GM08714 (cell line): Measurements from ENCODE around the gene FMNL2.

Source experiments
- H3K4me3 ChIP-seq: fragments of 200-500 bp; sonication (Bioruptor generic); 2 replicates; pipeline ENCODE4 v1.5.1; 2014; ENCODE audit warnings: mild to moderate bottlenecking, low read length, inconsistent platforms
- ZNF274 ChIP-seq: IDR thresholded peaks from 2 replicates; pipeline ENCODE4 v1.6.1; 2012; ENCODE audit warnings: mild to moderate bottlenecking, low read depth, low read length

The FMNL2 gene

DNA sequence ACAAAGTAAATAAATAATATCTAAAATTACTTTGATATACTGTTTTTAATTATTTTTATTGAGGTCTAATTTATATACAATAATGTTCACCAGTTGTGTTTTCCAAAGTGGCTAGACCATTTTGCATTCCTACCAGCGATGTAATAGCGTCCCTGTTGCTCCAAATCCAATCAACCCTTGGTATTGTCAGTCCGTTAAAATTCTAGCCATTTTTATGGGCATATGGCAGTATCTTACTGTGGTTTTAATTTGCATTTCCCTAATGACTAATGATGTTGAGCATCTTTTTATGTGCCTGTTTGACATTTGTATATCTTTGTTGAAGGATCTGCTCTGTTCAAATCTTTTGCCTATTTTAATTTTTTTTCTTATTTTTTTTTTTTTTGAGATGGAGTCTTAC is 197.3 kb downstream of the FMNL2 start:
- no peak overlapping the region for H3K4me3 ChIP-seq
- TF ChIP-seq ZNF274, result no peak

DNA sequence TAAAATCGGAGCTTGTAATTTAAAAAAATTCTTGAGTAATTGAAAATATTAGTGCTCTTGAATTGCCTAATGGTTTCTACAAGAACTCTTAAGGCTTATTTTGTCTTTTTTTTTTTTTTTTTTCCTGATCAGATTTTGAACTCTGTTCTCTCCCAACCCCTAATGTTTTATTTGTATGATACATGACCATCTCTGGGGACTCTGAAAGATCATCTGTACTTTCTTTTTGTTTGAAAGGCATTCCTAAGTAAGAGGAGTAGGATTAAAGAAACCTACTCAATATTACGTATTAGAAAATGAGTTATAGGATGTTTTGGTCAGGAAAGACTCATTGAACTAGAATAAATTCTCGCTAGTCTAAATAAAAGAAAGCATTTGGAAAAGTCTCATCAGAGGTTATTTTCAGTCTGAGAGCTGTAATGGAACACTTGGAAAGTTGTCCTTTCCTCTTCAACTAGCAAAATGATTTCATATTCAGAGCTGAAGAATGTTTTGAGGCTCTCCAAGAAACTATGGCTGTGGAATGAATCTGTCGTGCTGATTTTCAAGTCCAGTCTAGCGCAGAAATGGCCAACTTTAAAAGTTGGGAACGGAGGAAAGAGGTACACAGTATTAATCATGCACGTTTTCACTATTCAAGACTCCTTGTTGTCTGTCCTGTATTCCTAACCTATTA is 199.6 kb downstream of the FMNL2 start:
- H3K4me3 ChIP-seq, result no peak overlapping the region
- no peak for TF ChIP-seq ZNF274

GRCh38 chr2:152537081-152537651 is 202.2 kb downstream of the FMNL2 start:
- TF ChIP-seq ZNF274, result no peak
- no peak overlapping the region for H3K4me3 ChIP-seq

- TF ChIP-seq ZNF274, result no peak
- no peak overlapping the region for H3K4me3 ChIP-seq
Observed at GRCh38 chr2:152539424-152539823, 204.4 kb downstream of the FMNL2 start.

DNA sequence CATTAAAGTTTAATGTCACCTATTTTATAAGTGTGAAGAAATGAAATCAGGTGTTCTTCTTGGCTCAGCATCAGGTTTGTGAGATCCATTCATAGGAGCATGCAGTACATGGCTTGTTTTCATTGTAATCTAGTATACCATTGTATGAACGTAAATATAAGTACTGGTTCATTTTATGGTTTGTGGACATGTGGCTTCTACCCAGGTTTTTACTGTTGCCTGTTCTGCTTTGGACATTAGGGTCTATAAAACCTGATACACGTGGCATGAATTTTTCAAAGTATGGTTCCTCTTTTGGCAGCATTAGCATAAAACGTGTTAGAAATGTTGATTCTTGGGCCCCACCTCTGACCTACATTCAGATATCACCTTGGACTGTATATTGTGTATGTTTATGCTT is 206.7 kb downstream of the FMNL2 start:
- TF ChIP-seq ZNF274, result no peak
- H3K4me3 ChIP-seq, result no peak overlapping the region

DNA sequence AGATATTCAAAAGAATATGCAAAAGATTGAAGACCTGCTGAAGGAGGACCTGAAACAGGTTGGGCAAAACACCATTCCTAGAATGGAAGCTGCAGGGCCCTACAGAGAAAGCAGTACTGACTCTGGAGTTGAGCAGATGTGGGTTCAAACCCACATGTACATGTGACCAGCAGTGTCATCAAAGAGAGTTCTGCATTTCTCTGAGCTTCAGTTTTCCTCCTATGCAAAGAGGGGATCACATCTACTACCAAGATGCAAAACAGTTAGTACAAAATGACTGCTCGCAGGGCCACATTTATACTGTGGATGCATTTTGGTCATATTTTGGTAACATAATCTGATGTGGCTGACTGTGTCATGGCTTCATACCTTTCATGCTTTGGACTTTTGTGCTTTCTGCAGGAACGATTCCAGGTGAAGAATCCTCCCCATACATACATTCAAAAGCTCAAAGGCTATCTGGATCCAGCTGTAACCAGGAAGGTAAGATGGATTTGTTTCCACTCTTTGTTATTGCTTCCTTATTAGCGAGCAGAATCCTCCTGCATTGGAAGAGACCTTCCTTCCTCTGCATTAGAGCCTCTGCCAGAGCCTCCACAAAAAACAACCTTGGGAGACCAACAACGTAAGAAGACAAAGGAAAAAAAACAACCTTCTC is 207.5 kb downstream of the FMNL2 start:
- no peak for TF ChIP-seq ZNF274
- H3K4me3 ChIP-seq, result no peak overlapping the region

DNA sequence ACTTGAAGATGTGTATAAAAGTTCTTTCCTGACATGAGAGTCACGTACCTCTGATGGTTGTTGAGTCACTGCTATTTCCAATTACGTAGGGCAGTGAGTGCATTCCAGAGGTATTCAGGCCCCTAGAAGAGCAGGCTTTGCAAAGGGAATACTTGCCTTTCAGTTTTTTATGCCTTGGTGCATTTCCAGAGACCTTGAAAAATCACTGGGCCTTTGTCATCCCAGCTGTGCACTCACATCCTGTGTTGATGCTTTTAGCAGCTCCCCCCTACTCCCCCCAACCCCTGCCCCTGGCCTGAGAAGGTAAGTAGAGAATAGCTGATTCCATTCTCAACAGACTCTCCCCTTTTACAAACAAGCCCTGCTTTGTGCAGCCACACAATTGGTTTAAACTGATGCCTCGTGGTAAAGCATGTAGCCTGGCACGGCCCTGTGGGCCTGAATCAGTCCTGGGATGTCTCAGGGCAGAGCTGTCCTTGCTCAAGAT is 208.1 kb downstream of the FMNL2 start:
- TF ChIP-seq ZNF274, result no peak
- H3K4me3 ChIP-seq, result no peak overlapping the region

GRCh38 chr2:152543717-152544116 is 208.7 kb downstream of the FMNL2 start:
- H3K4me3 ChIP-seq, result no peak overlapping the region
- no peak for TF ChIP-seq ZNF274

- no peak overlapping the region for H3K4me3 ChIP-seq
- TF ChIP-seq ZNF274, result no peak
Observed at GRCh38 chr2:152544638-152545037, 209.7 kb downstream of the FMNL2 start.

- no peak overlapping the region for H3K4me3 ChIP-seq
- no peak for TF ChIP-seq ZNF274
Observed at GRCh38 chr2:152546230-152546837, 211.4 kb downstream of the FMNL2 start.

DNA sequence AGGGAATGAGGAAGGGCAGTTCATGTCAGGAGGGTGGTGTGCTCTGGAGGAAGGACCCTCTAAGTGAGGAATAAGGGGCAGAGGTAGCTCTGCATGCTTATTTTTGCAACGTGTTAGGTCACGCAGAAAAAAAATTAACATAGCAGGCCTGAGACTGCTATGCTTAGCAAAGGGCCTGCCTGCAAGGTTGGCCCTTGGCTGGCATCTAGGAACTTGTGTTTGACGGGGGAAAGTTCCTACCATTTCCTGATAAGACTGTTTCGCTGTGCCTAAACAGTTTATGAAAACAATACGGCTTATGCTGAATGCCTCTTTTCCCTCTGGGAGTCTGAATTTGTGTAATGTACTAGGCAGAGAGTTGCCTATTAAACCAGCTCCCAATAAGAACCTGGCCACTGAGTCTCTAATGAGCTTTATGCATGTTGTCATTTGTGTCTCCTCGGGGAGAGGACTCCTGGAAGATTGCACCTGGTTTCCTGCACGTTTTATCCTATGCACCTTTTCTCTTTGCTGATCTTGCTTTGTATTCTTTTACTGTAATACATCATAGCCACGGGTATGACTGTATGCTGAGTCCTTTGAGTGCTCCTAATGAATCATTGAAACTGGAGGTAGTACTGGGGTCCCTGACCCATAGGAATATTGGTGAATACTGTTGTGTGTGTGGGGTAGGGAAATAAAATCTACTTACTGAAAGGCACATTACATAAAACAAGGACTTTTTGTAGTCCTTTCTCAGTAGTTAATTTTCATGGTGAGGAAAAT is 213.3 kb downstream of the FMNL2 start:
- TF ChIP-seq ZNF274, result no peak
- no peak overlapping the region for H3K4me3 ChIP-seq

- TF ChIP-seq ZNF274, result no peak
- no peak overlapping the region for H3K4me3 ChIP-seq
Observed at GRCh38 chr2:152548996-152549395, 214.0 kb downstream of the FMNL2 start.

- TF ChIP-seq ZNF274, result no peak
- no peak overlapping the region for H3K4me3 ChIP-seq
Observed at GRCh38 chr2:152549423-152549822, 214.4 kb downstream of the FMNL2 start.

GRCh38 chr2:152550386-152550785 is 215.4 kb downstream of the FMNL2 start:
- no peak overlapping the region for H3K4me3 ChIP-seq
- no peak for TF ChIP-seq ZNF274

GRCh38 chr2:152552888-152553287 is 217.9 kb downstream of the FMNL2 start:
- no peak overlapping the region for H3K4me3 ChIP-seq

More at GRCh38 chr2:152552888-152553287, 217.9 kb downstream of the FMNL2 start:
- no peak for TF ChIP-seq ZNF274
